Ascending aorta (tissue), 2 donors: Measurements from ENCODE around the gene FLNB. TPM values are rescaled to one million over a fixed set of nuclear protein-coding genes. Genes with fewer than 3 reads are reported as not detected.

Experiments used
- DNase-seq, 2 donors: peaks; one replicate each; pipeline ENCODE4 v3.0.0-alpha.2; 2019; ENCODE audit warnings: low spot score in 2 of 2
- H3K27ac ChIP-seq, 2 donors: fragments of 200-600 bp; sonication (generic); one replicate each; pipeline ENCODE4 v1.5.1; 2016 to 2017; ENCODE audit warnings: mild to moderate bottlenecking in 1 of 2
- H3K27me3 ChIP-seq: fragments of 200-600 bp; sonication (generic); one replicate; pipeline ENCODE4 v1.5.1; 2017
- H3K36me3 ChIP-seq, 2 donors: fragments of 200-600 bp; sonication (generic); one replicate each; pipeline ENCODE4 v1.5.1; 2016
- H3K4me1 ChIP-seq, 2 donors: fragments of 200-600 bp; sonication (generic); one replicate each; pipeline ENCODE4 v1.5.1; 2016 to 2017; ENCODE audit warnings: mild to moderate bottlenecking in 1 of 2
- H3K4me3 ChIP-seq, 2 donors: fragments of 200-600 bp; sonication (generic); one replicate each; pipeline ENCODE4 v1.5.1; 2016 to 2017; ENCODE audit warnings: mild to moderate bottlenecking in 1 of 2
- H3K9me3 ChIP-seq, 2 donors: fragments of 200-600 bp; sonication (generic); one replicate each; pipeline ENCODE4 v1.5.1; 2016
- intact Hi-C: fragments of 100-400 bp; cut with DNase I; formaldehyde crosslinking; loops from one replicate; pipeline ENCODE4 v1.15.1; 2023
- total RNA-seq: library from RNA; depleted of rRNA; stranded (reverse); fragments of >200 nt; gene quantifications from one replicate; pipeline ENCODE4 v1.1.0, GENCODE V29; 2016
- TF ChIP-seq, protein P1 (sequence below), 3 experiments: fragments of 200-600 bp in 2 of 3; fragments of 450-650 bp in 1 of 3; sonication (generic) in 2 of 3; IDR thresholded peaks; one replicate each; pipeline ENCODE4 v1.5.1; 2016 to 2019; ENCODE audit warnings: antibody characterized with exemption in 3 of 3, mild to moderate bottlenecking in 1 of 3, moderate library complexity in 1 of 3

FLNB gene
- total RNA-seq, 1 donor from 2014 or later = 144 TPM

DNA sequence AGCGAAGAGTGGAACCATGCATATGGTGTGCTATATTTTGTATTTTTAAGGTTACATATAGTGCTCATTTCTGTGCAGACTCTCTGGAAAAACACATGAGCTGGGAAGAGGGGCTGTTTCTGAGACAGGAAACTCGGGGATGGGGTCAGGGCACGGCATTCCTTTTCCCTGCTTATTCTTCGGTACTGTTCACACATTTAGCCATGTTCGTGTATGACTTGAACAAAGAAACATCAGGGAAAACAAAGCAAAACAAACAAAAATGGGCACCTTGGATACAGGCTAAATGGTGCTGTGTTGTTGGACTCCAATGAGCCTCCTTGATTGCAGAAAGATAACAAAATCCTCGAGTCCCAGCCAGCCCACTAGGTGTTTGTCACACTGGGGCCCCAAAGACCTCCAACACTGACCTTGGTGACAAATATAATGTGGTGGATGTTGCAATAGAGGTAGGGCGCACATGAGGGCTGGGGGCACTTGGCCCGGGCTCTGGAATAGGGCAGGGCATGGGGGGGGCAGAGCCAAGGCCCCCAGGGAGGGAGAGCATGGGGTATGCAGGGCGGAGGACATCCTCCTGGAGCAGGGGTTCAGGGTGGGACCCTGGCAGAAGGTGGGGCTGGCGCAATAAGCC, 183.3 kb downstream of the FLNB start:
- no peaks in the 10 kb centered on the region for H3K27me3 ChIP-seq
- H3K4me1 ChIP-seq = no peaks in the 10 kb centered on the region
- H3K9me3 ChIP-seq = no peaks in the 10 kb centered on the region
- H3K27ac ChIP-seq = no peak overlapping the region
- TF ChIP-seq, protein P1, sequence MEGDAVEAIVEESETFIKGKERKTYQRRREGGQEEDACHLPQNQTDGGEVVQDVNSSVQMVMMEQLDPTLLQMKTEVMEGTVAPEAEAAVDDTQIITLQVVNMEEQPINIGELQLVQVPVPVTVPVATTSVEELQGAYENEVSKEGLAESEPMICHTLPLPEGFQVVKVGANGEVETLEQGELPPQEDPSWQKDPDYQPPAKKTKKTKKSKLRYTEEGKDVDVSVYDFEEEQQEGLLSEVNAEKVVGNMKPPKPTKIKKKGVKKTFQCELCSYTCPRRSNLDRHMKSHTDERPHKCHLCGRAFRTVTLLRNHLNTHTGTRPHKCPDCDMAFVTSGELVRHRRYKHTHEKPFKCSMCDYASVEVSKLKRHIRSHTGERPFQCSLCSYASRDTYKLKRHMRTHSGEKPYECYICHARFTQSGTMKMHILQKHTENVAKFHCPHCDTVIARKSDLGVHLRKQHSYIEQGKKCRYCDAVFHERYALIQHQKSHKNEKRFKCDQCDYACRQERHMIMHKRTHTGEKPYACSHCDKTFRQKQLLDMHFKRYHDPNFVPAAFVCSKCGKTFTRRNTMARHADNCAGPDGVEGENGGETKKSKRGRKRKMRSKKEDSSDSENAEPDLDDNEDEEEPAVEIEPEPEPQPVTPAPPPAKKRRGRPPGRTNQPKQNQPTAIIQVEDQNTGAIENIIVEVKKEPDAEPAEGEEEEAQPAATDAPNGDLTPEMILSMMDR (IDR thresholded peaks at IDR 0.05) = no peak
- DNase-seq = no peak
- H3K36me3 ChIP-seq = no peaks in the 10 kb centered on the region
- no peak overlapping the region for H3K4me3 ChIP-seq
- intact Hi-C loops = no loop called here

DNA sequence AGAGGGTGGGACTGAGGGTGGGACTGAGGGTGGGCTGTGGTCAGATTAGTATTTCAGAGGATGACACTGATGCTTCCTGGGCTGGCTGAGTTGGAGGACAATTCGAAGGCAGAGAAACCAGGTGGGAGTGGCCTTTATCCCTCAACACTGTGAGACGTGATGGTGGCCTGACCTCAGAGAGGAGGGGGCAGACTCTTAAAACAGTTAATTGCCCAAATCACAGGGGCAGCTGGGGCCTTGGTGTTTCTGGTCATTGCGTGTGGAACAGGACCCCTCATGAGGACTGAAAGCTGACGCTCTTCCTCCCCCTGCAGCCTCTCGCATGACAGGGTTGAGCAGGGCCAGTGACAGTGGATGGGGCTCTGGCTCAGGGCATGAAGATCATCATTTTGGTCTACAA, 183.8 kb downstream of the FLNB start:
- TF ChIP-seq, protein P1 (IDR thresholded peaks at IDR 0.05) = no peak
- no peaks in the 10 kb centered on the region for H3K36me3 ChIP-seq
- H3K27ac ChIP-seq = no peak overlapping the region
- intact Hi-C loops = no loop called here
- no peak overlapping the region for H3K4me3 ChIP-seq
- DNase-seq = no peak
- no peaks in the 10 kb centered on the region for H3K27me3 ChIP-seq
- H3K9me3 ChIP-seq = no peaks in the 10 kb centered on the region
- no peaks in the 10 kb centered on the region for H3K4me1 ChIP-seq

DNA sequence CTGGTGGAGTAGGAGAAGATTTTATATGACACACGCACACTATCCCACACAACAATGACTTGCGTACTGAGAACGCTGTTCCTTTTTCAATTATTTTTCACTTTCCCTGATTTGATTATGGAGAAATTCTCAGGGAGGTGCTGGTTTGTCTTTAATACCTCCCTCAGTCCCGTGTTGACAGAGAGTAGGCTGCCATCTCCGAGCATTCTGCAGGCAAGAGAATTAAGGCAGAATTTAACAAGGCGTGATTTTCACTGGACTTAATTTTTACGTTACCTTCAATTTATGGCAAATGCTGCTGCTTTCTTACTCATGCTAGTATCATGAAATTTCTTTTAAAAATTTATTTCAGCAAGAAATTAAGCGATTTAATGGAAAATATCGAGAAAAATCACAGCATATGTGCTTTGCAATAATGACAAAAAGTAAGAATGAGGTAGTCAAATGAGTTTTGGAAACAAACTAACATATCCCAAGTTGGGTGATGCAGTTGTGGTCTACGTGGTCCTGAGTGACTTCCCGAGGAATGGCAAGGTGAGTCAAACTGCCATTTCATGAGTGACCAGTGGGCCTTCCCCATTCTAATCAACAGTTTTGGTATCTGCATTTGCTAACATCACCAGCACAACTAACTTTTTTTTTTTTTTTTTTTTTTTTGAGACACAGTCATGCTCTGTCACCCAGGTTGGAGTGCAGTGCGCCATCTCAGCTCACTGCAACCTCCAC, 185.6 kb downstream of the FLNB start:
- TF ChIP-seq, protein P1 (IDR thresholded peaks at IDR 0.05) = no peak
- no peak for DNase-seq
- intact Hi-C loops = no loop called here
- H3K36me3 ChIP-seq = no peaks in the 10 kb centered on the region
- no peaks in the 10 kb centered on the region for H3K9me3 ChIP-seq
- H3K4me3 ChIP-seq = no peak overlapping the region
- no peaks in the 10 kb centered on the region for H3K27me3 ChIP-seq
- no peak overlapping the region for H3K27ac ChIP-seq
- H3K4me1 ChIP-seq = peaks cover 0 to 10% of the 10 kb centered on the region in 2 donors

DNA sequence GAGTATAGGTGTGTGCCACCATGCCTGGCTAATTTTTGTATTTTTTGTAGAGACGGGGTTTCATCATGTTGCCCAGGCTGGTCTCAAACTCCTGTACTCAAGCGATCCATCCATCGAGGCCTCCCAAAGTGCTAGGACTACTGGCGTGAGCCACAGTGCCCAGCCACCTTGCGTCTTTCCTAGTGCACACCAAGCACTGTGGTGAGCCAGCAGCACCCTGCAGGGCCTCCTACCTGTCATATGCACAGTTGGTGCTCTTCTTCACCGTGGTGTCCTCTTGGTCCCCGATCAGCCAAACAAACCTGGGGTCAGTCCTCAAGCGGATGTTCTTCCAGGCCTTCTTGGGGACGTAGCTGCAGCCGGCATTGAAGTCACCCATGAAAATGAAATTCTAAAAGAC, 189.4 kb downstream of the FLNB start:
- no peak overlapping the region for H3K27ac ChIP-seq
- H3K27me3 ChIP-seq = no peaks in the 10 kb centered on the region
- intact Hi-C loops = no loop called here
- no peaks in the 10 kb centered on the region for H3K36me3 ChIP-seq
- DNase-seq = no peak
- H3K4me1 ChIP-seq = peaks cover 0 to 13% of the 10 kb centered on the region in 2 donors
- TF ChIP-seq, protein P1 (IDR thresholded peaks at IDR 0.05) = no peak
- H3K4me3 ChIP-seq = no peak overlapping the region
- no peaks in the 10 kb centered on the region for H3K9me3 ChIP-seq

DNA sequence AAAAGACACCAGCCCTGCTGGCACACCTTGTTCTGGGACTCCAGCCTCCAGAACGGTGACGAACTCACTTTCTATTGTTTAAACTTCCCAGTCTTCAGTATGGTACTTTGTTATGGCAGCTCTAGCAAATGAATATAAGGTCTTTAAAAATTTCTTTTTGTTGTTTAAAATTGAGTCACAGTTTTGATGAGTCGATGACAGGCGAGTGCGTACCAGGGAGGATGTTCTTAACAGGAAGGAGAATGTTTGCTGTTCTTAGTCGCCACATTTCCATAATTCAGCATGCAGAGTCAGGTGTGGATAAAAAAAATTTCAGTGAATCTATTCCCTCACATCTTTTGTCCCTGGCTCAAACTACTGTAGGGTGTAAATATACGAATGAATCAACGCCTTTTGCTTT, 190.1 kb downstream of the FLNB start:
- no peaks in the 10 kb centered on the region for H3K9me3 ChIP-seq
- TF ChIP-seq, protein P1 (IDR thresholded peaks at IDR 0.05) = no peak
- H3K4me3 ChIP-seq = no peak overlapping the region
- DNase-seq = no peak
- no peaks in the 10 kb centered on the region for H3K36me3 ChIP-seq
- H3K4me1 ChIP-seq = peaks cover 0 to 13% of the 10 kb centered on the region in 2 donors
- intact Hi-C loops = no loop called here
- H3K27ac ChIP-seq = no peak overlapping the region
- no peaks in the 10 kb centered on the region for H3K27me3 ChIP-seq
